SK-N-SH (cell line): Measurements from ENCODE around the gene RNF167. TPM values are rescaled to one million over a fixed set of nuclear protein-coding genes. Genes with fewer than 3 reads are reported as not detected.

Source experiments
- CTCF ChIA-PET: fragments of 300-600, 350-600 bp; formaldehyde crosslinking; extraction: SDS; loops from one replicate; lab custom pipeline; 2021; lab: Yijun Ruan, JAX
- POLR2A ChIA-PET: fragments of 350-600 bp; sonication (Branson Sonifier 250); formaldehyde crosslinking; extraction: SDS; loops from one replicate; lab custom pipeline; 2020; ENCODE audit warnings: antibody characterized with exemption, inconsistent platforms; lab: Yijun Ruan, JAX
- DNase-seq: peaks from one replicate; pipeline ENCODE4 v3.0.0; 2012
- H2AFZ ChIP-seq: fragments of 200-600 bp; sonication (generic); 2 replicates; pipeline ENCODE4 v1.8.1; 2016; ENCODE audit warnings: antibody characterized with exemption, mild to moderate bottlenecking, low read depth
- H3F3A ChIP-seq: fragments of 200-600 bp; sonication (generic); replicated peaks from 2 replicates; pipeline ENCODE3; 2016; ENCODE audit warnings: antibody characterized with exemption, mild to moderate bottlenecking; ENCODE audit not compliant: insufficient read depth
- H3K27ac ChIP-seq, 2 experiments: fragments of 200-500 bp in 1 of 2; fragments of 200-600 bp in 1 of 2; sonication (Bioruptor generic) in 1 of 2; sonication (generic), shearing (Covaris generic) in 1 of 2; 2 replicates each; pipeline versions ENCODE4 v1.5.1 to v1.6.1; 2014 to 2016; ENCODE audit warnings: low read depth in 2 of 2, inconsistent platforms in 1 of 2, low read length in 1 of 2, mild to moderate bottlenecking in 1 of 2, mixed read lengths in 1 of 2
- H3K27me3 ChIP-seq: fragments of 200-600 bp; sonication (generic), shearing (Covaris generic); 2 replicates; pipeline ENCODE4 v1.6.1; 2016; ENCODE audit warnings: mixed run types; ENCODE audit not compliant: insufficient read depth
- H3K36me3 ChIP-seq, 2 experiments: fragments of 200-500 bp in 1 of 2; fragments of 200-600 bp in 1 of 2; sonication (Bioruptor generic) in 1 of 2; sonication (generic) in 1 of 2; replicated peaks in 1 of 2; 2 replicates each; pipeline versions ENCODE3 to v1.5.1; 2014 to 2016; ENCODE audit warnings: low read length in 1 of 2, mild to moderate bottlenecking in 1 of 2; ENCODE audit not compliant: insufficient read depth in 2 of 2, control insufficient read depth in 1 of 2
- H3K4me1 ChIP-seq, 2 experiments: fragments of 200-500 bp in 1 of 2; fragments of 200-600 bp in 1 of 2; sonication (Bioruptor generic) in 1 of 2; sonication (generic), shearing (Covaris generic) in 1 of 2; 2 replicates each; pipeline versions ENCODE4 v1.5.1 to v1.6.1; 2014 to 2016; ENCODE audit warnings: low read depth in 1 of 2, low read length in 1 of 2, mixed run types in 1 of 2; ENCODE audit not compliant: insufficient read depth in 2 of 2, control insufficient read depth in 1 of 2
- H3K4me2 ChIP-seq: fragments of 200-600 bp; sonication (generic), shearing (Covaris generic); 2 replicates; pipeline ENCODE4 v1.6.1; 2017; ENCODE audit warnings: mixed run types
- H3K4me3 ChIP-seq, 2 experiments: fragments of 200-500 bp in 1 of 2; fragments of 200-600 bp in 1 of 2; sonication (Bioruptor generic) in 1 of 2; sonication (generic), shearing (Covaris generic) in 1 of 2; 2 replicates each; pipeline versions ENCODE4 v1.5.1 to v1.8.1; 2014 to 2016; ENCODE audit warnings: low read depth in 2 of 2, inconsistent platforms in 1 of 2, low read length in 1 of 2, mild to moderate bottlenecking in 1 of 2, mixed read lengths in 1 of 2, moderate library complexity in 1 of 2
- H3K79me2 ChIP-seq: fragments of 200-600 bp; sonication (generic); 2 replicates; pipeline ENCODE4 v1.8.1; 2017; ENCODE audit warnings: mild to moderate bottlenecking; ENCODE audit not compliant: insufficient read depth
- H3K9ac ChIP-seq: fragments of 200-600 bp; sonication (generic); 2 replicates; pipeline ENCODE4 v1.6.1; 2017; ENCODE audit warnings: mixed run types
- H3K9me2 ChIP-seq: fragments of 200-600 bp; sonication (generic); 2 replicates; pipeline ENCODE4 v1.6.1; 2017; ENCODE audit warnings: mixed run types
- H3K9me3 ChIP-seq: fragments of 200-600 bp; sonication (generic); 2 replicates; pipeline ENCODE4 v1.6.1; 2017; ENCODE audit warnings: mixed run types, mild to moderate bottlenecking, moderate library complexity
- H4K20me1 ChIP-seq: fragments of 200-600 bp; sonication (generic); 2 replicates; pipeline ENCODE4 v1.6.1; 2017; ENCODE audit warnings: mild to moderate bottlenecking, mixed run types; ENCODE audit not compliant: insufficient read depth
- ELF1 ChIP-seq: IDR thresholded peaks from 2 replicates; pipeline ENCODE4 v1.4.0; 2012
- FOSL2 ChIP-seq: IDR thresholded peaks from 2 replicates; pipeline ENCODE4 v1.4.0; 2012; ENCODE audit warnings: low read depth, mild to moderate bottlenecking, moderate library complexity, borderline replicate concordance
- GABPA ChIP-seq: IDR thresholded peaks from 2 replicates; pipeline ENCODE4 v1.4.0; 2012; ENCODE audit warnings: low read depth, mild to moderate bottlenecking
- MAX ChIP-seq: IDR thresholded peaks from 2 replicates; pipeline ENCODE4 v1.4.0; 2012; ENCODE audit warnings: low read depth
- MEF2A ChIP-seq: IDR thresholded peaks from 2 replicates; pipeline ENCODE4 v1.4.0; 2012; ENCODE audit warnings: low read depth, borderline replicate concordance
- NRF1 ChIP-seq: IDR thresholded peaks from 2 replicates; pipeline ENCODE4 v1.6.1; 2012; ENCODE audit warnings: low read depth, mild to moderate bottlenecking, low read length
- RFX5 ChIP-seq: IDR thresholded peaks from 2 replicates; pipeline ENCODE4 v1.6.1; 2012; ENCODE audit warnings: mild to moderate bottlenecking, improper control_type of control experiment, low read length
- YY1 ChIP-seq: IDR thresholded peaks from 2 replicates; pipeline ENCODE4 v1.4.0; 2012; ENCODE audit warnings: low read depth, mild to moderate bottlenecking
- WGBS: methylation state at CpG from one replicate; pipeline ENCODE4 v1.1.6; 2017; ENCODE audit warnings: low lambda C conversion rate; 5-methylcytosine and 5-hydroxymethylcytosine counted together
- polyA plus RNA-seq, 3 experiments: library from polyadenylated mRNA; depleted of rRNA; stranded (reverse); fragments of >200 nt; gene quantifications; 2 replicates each; pipeline ENCODE4 v1.2.3, GENCODE V29; 2012
- TF ChIP-seq, protein P1 (sequence below): IDR thresholded peaks from 2 replicates; pipeline ENCODE4 v1.4.0; 2012; ENCODE audit warnings: low read depth, borderline replicate concordance
- TF ChIP-seq, protein P2 (sequence below): fragments of 200-600 bp; sonication (generic); IDR thresholded peaks from 2 replicates; pipeline ENCODE4 v1.6.1; 2017; ENCODE audit warnings: antibody characterized with exemption, mild to moderate bottlenecking, moderate library complexity

Gene RNF167
- polyA plus RNA-seq, 1 of the 3 experiments (the other 2 are of a cell fraction), result 115 TPM

DNA sequence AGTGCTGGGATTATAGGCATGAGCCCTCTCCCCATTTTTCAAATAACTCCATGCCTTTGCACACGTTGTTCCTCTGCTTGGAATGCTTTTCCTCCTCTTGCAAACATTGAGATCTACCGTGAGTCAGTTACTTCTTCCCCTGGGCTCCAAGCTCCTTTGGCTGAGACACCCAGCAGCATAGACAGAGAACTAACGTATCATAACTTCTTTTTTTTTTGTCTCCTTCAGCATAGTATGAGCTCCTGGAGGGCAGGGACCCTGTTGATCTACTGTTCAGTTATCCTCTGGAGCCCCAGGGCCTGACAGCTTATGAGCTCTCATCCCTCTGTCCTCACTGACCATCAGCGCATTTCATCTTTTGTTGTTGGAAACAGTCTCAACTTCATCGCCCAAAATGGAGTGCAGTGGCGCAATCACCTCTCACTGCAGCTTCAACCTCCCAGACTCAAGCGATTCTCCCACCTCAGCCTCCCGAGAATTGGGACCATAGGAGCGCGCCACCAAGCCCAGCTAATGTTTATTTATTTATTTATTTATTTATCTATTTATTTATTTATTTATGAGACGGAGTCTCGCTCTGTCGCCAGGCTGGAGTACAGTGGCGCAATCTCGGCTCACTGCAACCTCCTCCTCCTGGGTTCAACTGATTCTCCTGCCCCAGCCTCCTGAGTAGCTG, 25.4 kb downstream of the RNF167 start:
- Histone ChIP-seq H3K9ac (no peak overlapping the region), H3K4me3 (no peak overlapping the region), H3F3A (peaks cover 24% of the 10 kb centered on the region), H3K9me2 (no peaks in the 10 kb centered on the region), H3K79me2 (peaks cover 46% of the 10 kb centered on the region), H2AFZ (no peak overlapping the region), H3K9me3 (no peaks in the 10 kb centered on the region), H4K20me1 (no peaks in the 10 kb centered on the region), H3K4me2 (no peak overlapping the region), H3K36me3 (peaks cover under 1 to 20% of the 10 kb centered on the region in 2 experiments), H3K4me1 (peaks cover 16 to 24% of the 10 kb centered on the region in 2 experiments; a peak in 3 of 4 replicates), H3K27ac (no peak overlapping the region; a peak in 1 of 4 replicates), H3K27me3 (no peaks in the 10 kb centered on the region)
- TF ChIP-seq MEF2A (no peak), MAX (no peak), FOSL2 (no peak), GABPA (no peak), ELF1 (no peak), NRF1 (no peak), RFX5 (no peak), YY1 (no peak)
- TF ChIP-seq, protein P1, sequence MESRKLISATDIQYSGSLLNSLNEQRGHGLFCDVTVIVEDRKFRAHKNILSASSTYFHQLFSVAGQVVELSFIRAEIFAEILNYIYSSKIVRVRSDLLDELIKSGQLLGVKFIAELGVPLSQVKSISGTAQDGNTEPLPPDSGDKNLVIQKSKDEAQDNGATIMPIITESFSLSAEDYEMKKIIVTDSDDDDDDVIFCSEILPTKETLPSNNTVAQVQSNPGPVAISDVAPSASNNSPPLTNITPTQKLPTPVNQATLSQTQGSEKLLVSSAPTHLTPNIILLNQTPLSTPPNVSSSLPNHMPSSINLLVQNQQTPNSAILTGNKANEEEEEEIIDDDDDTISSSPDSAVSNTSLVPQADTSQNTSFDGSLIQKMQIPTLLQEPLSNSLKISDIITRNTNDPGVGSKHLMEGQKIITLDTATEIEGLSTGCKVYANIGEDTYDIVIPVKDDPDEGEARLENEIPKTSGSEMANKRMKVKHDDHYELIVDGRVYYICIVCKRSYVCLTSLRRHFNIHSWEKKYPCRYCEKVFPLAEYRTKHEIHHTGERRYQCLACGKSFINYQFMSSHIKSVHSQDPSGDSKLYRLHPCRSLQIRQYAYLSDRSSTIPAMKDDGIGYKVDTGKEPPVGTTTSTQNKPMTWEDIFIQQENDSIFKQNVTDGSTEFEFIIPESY, result no peak
- TF ChIP-seq, protein P2, sequence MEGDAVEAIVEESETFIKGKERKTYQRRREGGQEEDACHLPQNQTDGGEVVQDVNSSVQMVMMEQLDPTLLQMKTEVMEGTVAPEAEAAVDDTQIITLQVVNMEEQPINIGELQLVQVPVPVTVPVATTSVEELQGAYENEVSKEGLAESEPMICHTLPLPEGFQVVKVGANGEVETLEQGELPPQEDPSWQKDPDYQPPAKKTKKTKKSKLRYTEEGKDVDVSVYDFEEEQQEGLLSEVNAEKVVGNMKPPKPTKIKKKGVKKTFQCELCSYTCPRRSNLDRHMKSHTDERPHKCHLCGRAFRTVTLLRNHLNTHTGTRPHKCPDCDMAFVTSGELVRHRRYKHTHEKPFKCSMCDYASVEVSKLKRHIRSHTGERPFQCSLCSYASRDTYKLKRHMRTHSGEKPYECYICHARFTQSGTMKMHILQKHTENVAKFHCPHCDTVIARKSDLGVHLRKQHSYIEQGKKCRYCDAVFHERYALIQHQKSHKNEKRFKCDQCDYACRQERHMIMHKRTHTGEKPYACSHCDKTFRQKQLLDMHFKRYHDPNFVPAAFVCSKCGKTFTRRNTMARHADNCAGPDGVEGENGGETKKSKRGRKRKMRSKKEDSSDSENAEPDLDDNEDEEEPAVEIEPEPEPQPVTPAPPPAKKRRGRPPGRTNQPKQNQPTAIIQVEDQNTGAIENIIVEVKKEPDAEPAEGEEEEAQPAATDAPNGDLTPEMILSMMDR, result no peak
- no peak for DNase-seq
- 97% methylated on average over 15 of the region's 15 CpGs for WGBS
- POLR2A ChIA-PET, result interaction anchor here (3.6 to 4.2 kb wide), 2 partner anchors 13 to 18 kb away, joined by 32 to 56 read pairs; partner anchors contain the start of genes ENO3 and PFN1
- CTCF ChIA-PET, result interaction anchor here (0.5 to 3.0 kb wide), 4 partner anchors 8 to 56 kb away, joined by 3 to 20 read pairs (median 8); partner anchors contain the start of gene ENO3
